ENCODE measurements around the gene NTM. TPM values are rescaled to one million over a fixed set of nuclear protein-coding genes. Genes with fewer than 3 reads are reported as not detected.

NTM gene
- total RNA-seq, 2 donors from 2014 or later = not detected

GRCh38 chr11:131447898-131448297 lies 77.5 kb downstream of the NTM start:
- H3K9me3 ChIP-seq (ENCODE audit: control insufficient read depth, low read length, poor library complexity, severe bottlenecking) = no peaks in the 10 kb centered on the region
- Mint-ChIP-seq H3K27ac (no peak overlapping the region), H3K4me3 (no peak overlapping the region), H3K27me3 (no peaks in the 10 kb centered on the region), H3K4me1 (no peaks in the 10 kb centered on the region), H3K36me3 (ENCODE audit: low read depth) (no peaks in the 10 kb centered on the region)
- ATAC-seq (no peak), DNase-seq (no peak)

- no peak overlapping the region for H3K27ac Mint-ChIP-seq
These were observed 78.9 kb downstream of the NTM start for GRCh38 chr11:131449036-131450019.

GRCh38 chr11:131454490-131454889 lies 84.1 kb downstream of the NTM start:
- DNase-seq (no peak), ATAC-seq (no peak)
- H3K4me1 Mint-ChIP-seq = no peaks in the 10 kb centered on the region
- H3K9me3 ChIP-seq (ENCODE audit: control insufficient read depth, low read length, poor library complexity, severe bottlenecking) = no peaks in the 10 kb centered on the region
- H3K4me3 Mint-ChIP-seq = no peak overlapping the region
- no peaks in the 10 kb centered on the region for H3K36me3 Mint-ChIP-seq (ENCODE audit: low read depth)
- H3K27ac Mint-ChIP-seq = no peak overlapping the region
- H3K27me3 Mint-ChIP-seq = no peaks in the 10 kb centered on the region

More at GRCh38 chr11:131449036-131450019, 78.9 kb downstream of the NTM start:
- DNase-seq = no peak
- no peaks in the 10 kb centered on the region for H3K4me1 Mint-ChIP-seq
- no peak overlapping the region for H3K4me3 Mint-ChIP-seq
- no peaks in the 10 kb centered on the region for H3K27me3 Mint-ChIP-seq
- H3K9me3 ChIP-seq (ENCODE audit: control insufficient read depth, low read length, poor library complexity, severe bottlenecking) = no peaks in the 10 kb centered on the region
- no peak for ATAC-seq
- no peaks in the 10 kb centered on the region for H3K36me3 Mint-ChIP-seq (ENCODE audit: low read depth)

GRCh38 chr11:131454989-131455388 lies 84.6 kb downstream of the NTM start:
- ATAC-seq (no peak), DNase-seq (no peak)
- H3K27me3 Mint-ChIP-seq = no peaks in the 10 kb centered on the region
- no peaks in the 10 kb centered on the region for H3K4me1 Mint-ChIP-seq
- H3K36me3 Mint-ChIP-seq (ENCODE audit: low read depth) = no peaks in the 10 kb centered on the region
- no peaks in the 10 kb centered on the region for H3K9me3 ChIP-seq (ENCODE audit: control insufficient read depth, low read length, poor library complexity, severe bottlenecking)
- H3K4me3 Mint-ChIP-seq = no peak overlapping the region
- H3K27ac Mint-ChIP-seq = no peak overlapping the region

- H3K27ac Mint-ChIP-seq = no peak overlapping the region
- no peaks in the 10 kb centered on the region for H3K36me3 Mint-ChIP-seq (ENCODE audit: low read depth)
- no peak overlapping the region for H3K4me3 Mint-ChIP-seq
- DNase-seq = no peak
- ATAC-seq = no peak
- no peaks in the 10 kb centered on the region for H3K27me3 Mint-ChIP-seq
- H3K4me1 Mint-ChIP-seq = no peaks in the 10 kb centered on the region
- H3K9me3 ChIP-seq (ENCODE audit: control insufficient read depth, low read length, poor library complexity, severe bottlenecking) = no peaks in the 10 kb centered on the region
These were observed 85.7 kb downstream of the NTM start for GRCh38 chr11:131455843-131456704.

- Mint-ChIP-seq H3K4me3 (no peak overlapping the region), H3K27me3 (no peaks in the 10 kb centered on the region), H3K27ac (no peak overlapping the region), H3K36me3 (ENCODE audit: low read depth) (no peaks in the 10 kb centered on the region), H3K4me1 (no peaks in the 10 kb centered on the region)
- H3K9me3 ChIP-seq (ENCODE audit: control insufficient read depth, low read length, poor library complexity, severe bottlenecking) = no peaks in the 10 kb centered on the region
- no peak for ATAC-seq
- no peak for DNase-seq
These were observed 86.7 kb downstream of the NTM start for GRCh38 chr11:131457163-131457562.

GRCh38 chr11:131458421-131458820 lies 88.0 kb downstream of the NTM start:
- no peaks in the 10 kb centered on the region for H3K36me3 Mint-ChIP-seq (ENCODE audit: low read depth)
- H3K27ac Mint-ChIP-seq = no peak overlapping the region
- H3K4me1 Mint-ChIP-seq = no peaks in the 10 kb centered on the region
- H3K4me3 Mint-ChIP-seq = no peak overlapping the region
- ATAC-seq (no peak), DNase-seq (no peak)
- H3K27me3 Mint-ChIP-seq = no peaks in the 10 kb centered on the region
- H3K9me3 ChIP-seq (ENCODE audit: control insufficient read depth, low read length, poor library complexity, severe bottlenecking) = no peaks in the 10 kb centered on the region

GRCh38 chr11:131460931-131461330 lies 90.5 kb downstream of the NTM start:
- Mint-ChIP-seq H3K36me3 (ENCODE audit: low read depth) (no peaks in the 10 kb centered on the region), H3K27me3 (no peaks in the 10 kb centered on the region), H3K4me3 (no peak overlapping the region), H3K27ac (no peak overlapping the region), H3K4me1 (no peaks in the 10 kb centered on the region)
- ATAC-seq (no peak), DNase-seq (no peak)
- no peaks in the 10 kb centered on the region for H3K9me3 ChIP-seq (ENCODE audit: control insufficient read depth, low read length, poor library complexity, severe bottlenecking)

- Mint-ChIP-seq H3K36me3 (ENCODE audit: low read depth) (no peaks in the 10 kb centered on the region), H3K27ac (no peak overlapping the region), H3K4me3 (no peak overlapping the region), H3K4me1 (no peaks in the 10 kb centered on the region), H3K27me3 (no peaks in the 10 kb centered on the region)
- ATAC-seq = no peak
- no peaks in the 10 kb centered on the region for H3K9me3 ChIP-seq (ENCODE audit: control insufficient read depth, low read length, poor library complexity, severe bottlenecking)
- no peak for DNase-seq
These were observed 92.2 kb downstream of the NTM start for GRCh38 chr11:131462622-131463021.

GRCh38 chr11:131463162-131463561 lies 92.7 kb downstream of the NTM start:
- H3K4me1 Mint-ChIP-seq = no peaks in the 10 kb centered on the region
- no peak overlapping the region for H3K4me3 Mint-ChIP-seq
- H3K9me3 ChIP-seq (ENCODE audit: control insufficient read depth, low read length, poor library complexity, severe bottlenecking) = no peaks in the 10 kb centered on the region
- DNase-seq (no peak), ATAC-seq (no peak)
- H3K27me3 Mint-ChIP-seq = no peaks in the 10 kb centered on the region
- H3K36me3 Mint-ChIP-seq (ENCODE audit: low read depth) = no peaks in the 10 kb centered on the region
- H3K27ac Mint-ChIP-seq = no peak overlapping the region

GRCh38 chr11:131463649-131464425 lies 93.4 kb downstream of the NTM start:
- H3K9me3 ChIP-seq (ENCODE audit: control insufficient read depth, low read length, poor library complexity, severe bottlenecking) = no peaks in the 10 kb centered on the region

GRCh38 chr11:131464461-131464860 lies 94.0 kb downstream of the NTM start:
- no peak overlapping the region for H3K27ac Mint-ChIP-seq
- no peaks in the 10 kb centered on the region for H3K4me1 Mint-ChIP-seq
- H3K36me3 Mint-ChIP-seq (ENCODE audit: low read depth) = no peaks in the 10 kb centered on the region
- H3K27me3 Mint-ChIP-seq = no peaks in the 10 kb centered on the region
- H3K9me3 ChIP-seq (ENCODE audit: control insufficient read depth, low read length, poor library complexity, severe bottlenecking) = no peaks in the 10 kb centered on the region
- no peak overlapping the region for H3K4me3 Mint-ChIP-seq
- ATAC-seq (no peak), DNase-seq (no peak)

More at GRCh38 chr11:131463649-131464425, 93.4 kb downstream of the NTM start:
- DNase-seq (no peak), ATAC-seq (no peak)
- Mint-ChIP-seq H3K27ac (no peak overlapping the region), H3K4me1 (no peaks in the 10 kb centered on the region), H3K36me3 (ENCODE audit: low read depth) (no peaks in the 10 kb centered on the region), H3K4me3 (no peak overlapping the region), H3K27me3 (no peaks in the 10 kb centered on the region)

- no peak for DNase-seq
- no peaks in the 10 kb centered on the region for H3K27me3 Mint-ChIP-seq
- ATAC-seq = no peak
- H3K36me3 Mint-ChIP-seq (ENCODE audit: low read depth) = no peaks in the 10 kb centered on the region
- no peaks in the 10 kb centered on the region for H3K9me3 ChIP-seq (ENCODE audit: control insufficient read depth, low read length, poor library complexity, severe bottlenecking)
- no peaks in the 10 kb centered on the region for H3K4me1 Mint-ChIP-seq
- no peak overlapping the region for H3K27ac Mint-ChIP-seq
- no peak overlapping the region for H3K4me3 Mint-ChIP-seq
These were observed 94.6 kb downstream of the NTM start for GRCh38 chr11:131465039-131465438.

All from T-helper 17 cell (primary cell).